C4-2B (cell line): ENCODE results near the gene TAGAP.
"Not testable (repeated sequence)": the region's sequence is repeated elsewhere in the genome, so short reads cannot be mapped to it uniquely, and the experiment has no call there.

Experiments
- ZFX ChIP-seq: fragments of 450-650 bp; IDR thresholded peaks from 2 replicates; pipeline ENCODE4 v1.6.1; 2017
- TF ChIP-seq, protein P1 (sequence below): fragments of 450-650 bp; conservative IDR thresholded peaks from 2 replicates; pipeline ENCODE4 v1.5.1; 2017; ENCODE audit warnings: mild to moderate bottlenecking

DNA sequence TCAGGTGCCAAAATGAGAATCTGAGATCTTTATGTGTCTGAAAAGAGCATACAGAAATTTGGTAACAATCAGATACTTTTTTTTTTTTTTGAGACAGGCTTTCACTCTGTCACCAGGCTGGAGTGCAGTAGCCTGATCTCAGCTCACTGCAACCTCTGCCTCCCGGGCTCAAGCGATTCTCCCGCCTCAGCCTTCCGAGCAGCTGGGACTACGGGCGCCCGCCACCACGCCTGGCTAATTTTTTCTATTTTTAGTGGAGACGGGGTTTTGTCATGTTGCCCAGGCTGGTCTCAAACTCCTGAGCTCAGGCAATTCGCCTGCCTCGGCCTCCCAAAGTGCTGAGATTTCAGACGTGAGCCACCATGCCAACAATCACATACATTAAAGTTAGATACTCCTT is 6.5 kb downstream of the TAGAP start:
- TF ChIP-seq, protein P1, sequence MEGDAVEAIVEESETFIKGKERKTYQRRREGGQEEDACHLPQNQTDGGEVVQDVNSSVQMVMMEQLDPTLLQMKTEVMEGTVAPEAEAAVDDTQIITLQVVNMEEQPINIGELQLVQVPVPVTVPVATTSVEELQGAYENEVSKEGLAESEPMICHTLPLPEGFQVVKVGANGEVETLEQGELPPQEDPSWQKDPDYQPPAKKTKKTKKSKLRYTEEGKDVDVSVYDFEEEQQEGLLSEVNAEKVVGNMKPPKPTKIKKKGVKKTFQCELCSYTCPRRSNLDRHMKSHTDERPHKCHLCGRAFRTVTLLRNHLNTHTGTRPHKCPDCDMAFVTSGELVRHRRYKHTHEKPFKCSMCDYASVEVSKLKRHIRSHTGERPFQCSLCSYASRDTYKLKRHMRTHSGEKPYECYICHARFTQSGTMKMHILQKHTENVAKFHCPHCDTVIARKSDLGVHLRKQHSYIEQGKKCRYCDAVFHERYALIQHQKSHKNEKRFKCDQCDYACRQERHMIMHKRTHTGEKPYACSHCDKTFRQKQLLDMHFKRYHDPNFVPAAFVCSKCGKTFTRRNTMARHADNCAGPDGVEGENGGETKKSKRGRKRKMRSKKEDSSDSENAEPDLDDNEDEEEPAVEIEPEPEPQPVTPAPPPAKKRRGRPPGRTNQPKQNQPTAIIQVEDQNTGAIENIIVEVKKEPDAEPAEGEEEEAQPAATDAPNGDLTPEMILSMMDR = not testable (repeated sequence)
- not testable (repeated sequence) for TF ChIP-seq ZFX
